Smooth muscle cell (in vitro differentiated cells): Measurements from ENCODE around the gene FEV. TPM values are rescaled to one million over a fixed set of nuclear protein-coding genes. Genes with fewer than 3 reads are reported as not detected.
A peak's percentile ranks its signal among the peaks of the same experiment; 100 is the strongest.

ENCODE experiments used
- DNase-seq: peaks from one replicate; lab custom pipeline; 2025; ENCODE audit not compliant: unreplicated experiment; lab: John Stamatoyannopoulos, UW
- H2AFZ ChIP-seq: fragments of 200-600 bp; sonication (generic); 2 replicates; pipeline ENCODE4 v1.6.0; 2016; ENCODE audit warnings: antibody characterized with exemption, low read depth, mild to moderate bottlenecking
- H3F3A ChIP-seq: fragments of 200-600 bp; sonication (generic); 2 replicates; pipeline ENCODE4 v1.6.0; 2017; ENCODE audit warnings: antibody characterized with exemption, low read depth
- H3K27ac ChIP-seq: fragments of 200-600 bp; sonication (generic); 2 replicates; pipeline ENCODE4 v1.5.1; 2016; ENCODE audit warnings: low read depth, mild to moderate bottlenecking
- H3K27me3 ChIP-seq: fragments of 200-600 bp; sonication (generic); 2 replicates; pipeline ENCODE4 v1.6.1; 2016; ENCODE audit warnings: low read depth, mild to moderate bottlenecking
- H3K36me3 ChIP-seq: fragments of 200-600 bp; sonication (generic); 2 replicates; pipeline ENCODE4 v1.5.1; 2016; ENCODE audit warnings: low read depth
- H3K4me1 ChIP-seq: fragments of 200-600 bp; sonication (generic); 2 replicates; pipeline ENCODE4 v1.5.1; 2016; ENCODE audit warnings: low read depth
- H3K4me2 ChIP-seq: fragments of 200-600 bp; sonication (generic); 2 replicates; pipeline ENCODE4 v1.6.0; 2016; ENCODE audit warnings: mild to moderate bottlenecking
- H3K4me3 ChIP-seq: fragments of 200-600 bp; sonication (generic); 2 replicates; pipeline ENCODE4 v1.5.1; 2016; ENCODE audit warnings: mild to moderate bottlenecking
- H3K79me2 ChIP-seq: fragments of 200-600 bp; sonication (generic); 2 replicates; pipeline ENCODE4 v1.6.0; 2016; ENCODE audit warnings: low read depth, mild to moderate bottlenecking
- H3K9ac ChIP-seq: fragments of 200-600 bp; sonication (generic); 2 replicates; pipeline ENCODE4 v1.6.0; 2016; ENCODE audit warnings: low read depth
- H3K9me3 ChIP-seq: fragments of 200-600 bp; sonication (generic); replicated peaks from 2 replicates; pipeline ENCODE4 v1.5.1; 2016; ENCODE audit warnings: low read depth
- H4K20me1 ChIP-seq: fragments of 200-600 bp; sonication (generic); 2 replicates; pipeline ENCODE4 v1.6.0; 2016; ENCODE audit warnings: low read depth
- WGBS: methylation state at CpG from one replicate; pipeline ENCODE4 v1.1.7; 2016; ENCODE audit warnings: low lambda C conversion rate; 5-methylcytosine and 5-hydroxymethylcytosine counted together
- polyA plus RNA-seq: library from polyadenylated mRNA; unstranded; fragments of >200 nt; fragmentation: Nextera tagmentation; extraction: Ambion mirVana; gene quantifications from 2 replicates; pipeline ENCODE4 v1.2.1, GENCODE V29; 2016
- total RNA-seq: library from RNA; depleted of rRNA; stranded (reverse); fragments of >200 nt; gene quantifications from 2 replicates; pipeline ENCODE4 v1.2.3, GENCODE V29; 2014
- TF ChIP-seq, protein P1 (sequence below): fragments of 200-600 bp; sonication (generic); IDR thresholded peaks from 2 replicates; pipeline ENCODE4 v1.5.1; 2017; ENCODE audit warnings: borderline replicate concordance, mild to moderate bottlenecking, antibody characterized with exemption; ENCODE audit not compliant: insufficient read depth, poor library complexity, severe bottlenecking

FEV gene
- total and polyA plus RNA-seq, 2 experiments from 2014 or later, result not detected

DNA sequence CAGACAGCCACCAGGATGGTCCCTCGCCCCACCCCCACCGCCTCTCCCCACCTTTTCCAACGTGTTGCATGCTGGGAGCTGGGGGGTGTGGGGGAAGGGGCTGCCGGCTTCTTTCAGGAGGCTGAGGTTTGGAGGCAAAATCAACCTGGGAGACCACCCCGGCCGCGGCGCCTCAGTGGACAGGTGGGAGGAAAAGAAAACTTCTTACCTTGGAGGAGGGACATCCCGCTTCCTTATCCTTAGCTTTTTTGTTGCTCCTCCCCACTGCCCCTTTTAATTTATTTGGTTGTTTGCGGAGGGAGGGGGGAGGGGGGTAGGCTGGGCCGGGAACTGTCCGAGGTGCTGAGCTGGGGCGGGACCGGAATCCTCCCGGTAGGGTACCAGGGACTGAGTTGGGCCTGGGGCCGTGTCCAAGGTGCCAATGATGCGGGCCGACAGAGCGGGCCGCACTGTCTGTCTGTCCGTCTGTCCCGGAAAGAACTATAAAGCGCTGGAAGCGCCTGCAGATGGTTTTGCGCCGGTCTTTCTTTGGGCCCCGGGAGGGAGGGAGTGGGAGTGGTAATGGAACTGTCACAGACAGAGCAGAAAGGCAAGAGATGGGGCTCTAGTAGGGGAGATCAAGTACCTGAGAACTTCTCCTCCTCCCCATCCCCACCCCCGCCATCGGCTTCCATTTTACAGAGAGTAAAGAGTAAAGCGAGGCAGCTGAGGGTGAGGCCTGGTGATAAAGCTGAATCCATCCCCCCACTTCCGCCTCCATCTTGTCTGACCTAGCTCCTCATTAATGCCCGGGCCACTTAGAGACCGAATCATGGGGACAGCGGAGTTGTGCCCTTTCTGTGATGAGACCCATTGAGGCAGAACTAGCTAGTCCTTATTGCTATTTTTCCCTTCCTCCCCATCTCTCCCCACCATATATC, 23.1 kb downstream of the FEV start:
- peaks cover 6% of the 10 kb centered on the region for H3F3A ChIP-seq
- no peak for DNase-seq
- TF ChIP-seq, protein P1, sequence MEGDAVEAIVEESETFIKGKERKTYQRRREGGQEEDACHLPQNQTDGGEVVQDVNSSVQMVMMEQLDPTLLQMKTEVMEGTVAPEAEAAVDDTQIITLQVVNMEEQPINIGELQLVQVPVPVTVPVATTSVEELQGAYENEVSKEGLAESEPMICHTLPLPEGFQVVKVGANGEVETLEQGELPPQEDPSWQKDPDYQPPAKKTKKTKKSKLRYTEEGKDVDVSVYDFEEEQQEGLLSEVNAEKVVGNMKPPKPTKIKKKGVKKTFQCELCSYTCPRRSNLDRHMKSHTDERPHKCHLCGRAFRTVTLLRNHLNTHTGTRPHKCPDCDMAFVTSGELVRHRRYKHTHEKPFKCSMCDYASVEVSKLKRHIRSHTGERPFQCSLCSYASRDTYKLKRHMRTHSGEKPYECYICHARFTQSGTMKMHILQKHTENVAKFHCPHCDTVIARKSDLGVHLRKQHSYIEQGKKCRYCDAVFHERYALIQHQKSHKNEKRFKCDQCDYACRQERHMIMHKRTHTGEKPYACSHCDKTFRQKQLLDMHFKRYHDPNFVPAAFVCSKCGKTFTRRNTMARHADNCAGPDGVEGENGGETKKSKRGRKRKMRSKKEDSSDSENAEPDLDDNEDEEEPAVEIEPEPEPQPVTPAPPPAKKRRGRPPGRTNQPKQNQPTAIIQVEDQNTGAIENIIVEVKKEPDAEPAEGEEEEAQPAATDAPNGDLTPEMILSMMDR, result no peak
- no peak overlapping the region for H3K9ac ChIP-seq
- H3K27me3 ChIP-seq, result peaks cover 56% of the 10 kb centered on the region
- no peaks in the 10 kb centered on the region for H4K20me1 ChIP-seq
- H3K79me2 ChIP-seq, result no peaks in the 10 kb centered on the region
- H3K4me2 ChIP-seq, result no peak overlapping the region
- H3K9me3 ChIP-seq, result no peaks in the 10 kb centered on the region
- no peaks in the 10 kb centered on the region for H3K36me3 ChIP-seq
- WGBS, result 28% methylated on average over 28 of the region's 34 CpGs
- H3K4me3 ChIP-seq, result no peak overlapping the region
- peaks cover 19% of the 10 kb centered on the region for H3K4me1 ChIP-seq
- H3K27ac ChIP-seq, result no peak overlapping the region
- H2AFZ ChIP-seq, result no peak overlapping the region

DNA sequence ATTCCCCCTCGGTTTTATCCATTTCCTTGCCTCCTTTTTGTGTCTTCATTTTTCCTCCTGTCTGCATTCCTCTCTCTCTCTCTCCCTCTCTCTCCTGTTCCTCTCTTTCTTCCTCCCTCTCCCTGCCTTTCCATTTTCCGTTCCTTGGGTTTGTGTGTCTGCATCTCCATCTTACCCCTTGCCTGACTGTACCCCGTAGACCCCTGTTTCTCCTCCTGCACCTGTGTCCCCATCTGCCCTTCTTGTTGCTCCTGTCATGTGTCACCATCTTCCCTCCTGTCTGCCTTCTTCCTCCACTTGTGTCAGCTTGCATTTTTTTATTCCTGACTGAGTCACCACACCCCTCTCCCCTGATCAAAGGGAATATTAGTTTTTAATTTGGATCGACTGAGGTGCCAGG, 23.8 kb downstream of the FEV start:
- no peak overlapping the region for H2AFZ ChIP-seq
- no peak overlapping the region for H3K4me2 ChIP-seq
- DNase-seq, result no peak

DNA sequence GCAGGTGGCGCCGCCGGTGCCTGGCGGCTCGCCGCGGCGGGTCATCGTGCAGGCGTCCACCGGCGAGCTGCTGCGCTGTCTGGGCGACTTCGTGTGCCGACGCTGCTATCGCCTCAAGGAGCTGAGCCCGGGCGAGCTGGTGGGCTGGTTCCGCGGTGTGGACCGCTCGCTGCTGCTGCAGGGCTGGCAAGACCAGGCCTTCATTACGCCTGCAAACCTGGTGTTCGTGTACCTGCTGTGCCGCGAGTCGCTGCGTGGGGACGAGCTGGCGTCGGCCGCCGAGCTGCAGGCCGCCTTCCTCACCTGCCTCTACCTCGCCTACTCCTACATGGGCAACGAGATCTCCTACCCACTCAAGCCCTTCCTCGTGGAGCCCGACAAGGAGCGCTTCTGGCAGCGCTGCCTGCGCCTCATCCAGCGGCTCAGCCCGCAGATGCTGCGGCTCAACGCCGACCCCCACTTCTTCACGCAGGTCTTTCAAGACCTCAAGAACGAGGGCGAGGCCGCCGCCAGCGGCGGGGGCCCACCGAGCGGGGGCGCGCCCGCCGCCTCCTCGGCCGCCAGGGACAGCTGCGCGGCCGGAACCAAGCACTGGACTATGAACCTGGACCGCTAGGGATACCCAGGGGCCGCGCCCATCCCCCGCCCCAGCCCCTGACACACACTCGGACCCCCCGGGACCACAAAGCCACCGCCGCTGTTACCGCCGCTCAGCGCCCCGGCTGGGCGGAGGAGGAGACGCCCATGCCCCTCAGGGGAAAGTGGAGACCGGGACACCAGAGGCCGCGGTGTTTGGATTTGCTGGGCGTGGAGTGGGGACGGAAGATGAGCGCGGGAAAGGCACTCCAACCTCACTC, 24.4 kb downstream of the FEV start:
- Histone ChIP-seq H3K9me3 (no peaks in the 10 kb centered on the region), H3K79me2 (no peaks in the 10 kb centered on the region), H3K4me1 (peaks cover 19% of the 10 kb centered on the region), H3K36me3 (no peaks in the 10 kb centered on the region), H3F3A (peaks cover 6% of the 10 kb centered on the region), H3K9ac (no peak overlapping the region), H4K20me1 (no peaks in the 10 kb centered on the region), H3K27me3 (peaks cover 63% of the 10 kb centered on the region), H3K27ac (no peak overlapping the region), H3K4me3 (no peak overlapping the region), H3K4me2 (peak overlapping the region; percentile 22), H2AFZ (no peak overlapping the region)
- 8% methylated on average over 71 of the region's 87 CpGs for WGBS
- DNase-seq, result no peak
- TF ChIP-seq, protein P1, result no peak

More for the DNA sequence above, 23.8 kb downstream of the FEV start:
- Histone ChIP-seq H3K79me2 (no peaks in the 10 kb centered on the region), H3F3A (peaks cover 6% of the 10 kb centered on the region), H3K27ac (no peak overlapping the region), H4K20me1 (no peaks in the 10 kb centered on the region), H3K9me3 (no peaks in the 10 kb centered on the region), H3K9ac (no peak overlapping the region), H3K4me3 (no peak overlapping the region), H3K4me1 (peaks cover 19% of the 10 kb centered on the region), H3K27me3 (peaks cover 59% of the 10 kb centered on the region), H3K36me3 (no peaks in the 10 kb centered on the region)
- WGBS, result 27% methylated on average over 4 of the region's 4 CpGs
- TF ChIP-seq, protein P1, result no peak
